GM21390 (cell line): Measurements from ENCODE around the gene MUC2.

Source experiments
- ATAC-seq: cut with Tn5 transposase; IDR thresholded peaks from one replicate; pipeline ENCODE4 v1.9.1; 2021; ENCODE audit not compliant: unreplicated experiment

The MUC2 gene

DNA sequence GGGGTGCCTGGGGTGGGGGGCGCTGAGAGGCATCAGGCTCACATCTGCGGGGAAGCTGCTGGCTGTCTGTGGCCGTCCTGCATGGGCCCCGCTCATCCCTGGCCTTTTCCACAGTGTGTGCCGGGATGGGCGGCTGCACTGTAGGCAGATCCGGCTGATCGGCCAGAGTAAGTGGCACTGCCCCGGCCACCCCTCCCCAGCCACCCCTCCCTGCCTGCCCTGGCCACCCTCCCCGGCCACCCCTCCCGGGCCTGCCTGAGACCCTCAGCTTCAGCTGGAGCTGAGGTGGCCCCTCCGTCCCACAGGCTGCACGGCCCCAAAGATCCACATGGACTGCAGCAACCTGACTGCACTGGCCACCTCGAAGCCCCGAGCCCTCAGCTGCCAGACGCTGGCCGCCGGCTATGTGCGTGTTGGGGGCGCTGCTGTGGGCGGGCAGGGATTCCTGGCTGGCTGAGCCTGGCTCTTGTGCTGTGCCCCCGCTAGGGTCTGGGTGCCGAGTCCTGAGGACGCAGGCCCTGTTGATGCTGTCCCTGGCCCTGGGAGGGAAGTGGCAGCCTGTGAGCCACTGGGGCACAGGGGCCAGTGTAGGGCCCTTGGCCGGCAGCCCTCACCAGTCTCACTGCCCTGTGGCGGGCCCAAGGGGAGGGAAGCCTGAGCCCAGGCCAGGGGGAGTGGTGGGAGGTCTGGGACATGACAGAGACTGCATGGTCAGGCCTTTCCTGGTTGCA is 10.9 kb downstream of the MUC2 start:
- no peak for ATAC-seq

- no peak for ATAC-seq
Observed at GRCh38 chr11:1086171-1087102, 11.8 kb downstream of the MUC2 start.

- ATAC-seq: no peak
Observed at GRCh38 chr11:1087279-1087960, 12.7 kb downstream of the MUC2 start.

- ATAC-seq: no peak
Observed at GRCh38 chr11:1087961-1088926, 13.6 kb downstream of the MUC2 start.

GRCh38 chr11:1088927-1089737 is 14.5 kb downstream of the MUC2 start:
- no peak for ATAC-seq

DNA sequence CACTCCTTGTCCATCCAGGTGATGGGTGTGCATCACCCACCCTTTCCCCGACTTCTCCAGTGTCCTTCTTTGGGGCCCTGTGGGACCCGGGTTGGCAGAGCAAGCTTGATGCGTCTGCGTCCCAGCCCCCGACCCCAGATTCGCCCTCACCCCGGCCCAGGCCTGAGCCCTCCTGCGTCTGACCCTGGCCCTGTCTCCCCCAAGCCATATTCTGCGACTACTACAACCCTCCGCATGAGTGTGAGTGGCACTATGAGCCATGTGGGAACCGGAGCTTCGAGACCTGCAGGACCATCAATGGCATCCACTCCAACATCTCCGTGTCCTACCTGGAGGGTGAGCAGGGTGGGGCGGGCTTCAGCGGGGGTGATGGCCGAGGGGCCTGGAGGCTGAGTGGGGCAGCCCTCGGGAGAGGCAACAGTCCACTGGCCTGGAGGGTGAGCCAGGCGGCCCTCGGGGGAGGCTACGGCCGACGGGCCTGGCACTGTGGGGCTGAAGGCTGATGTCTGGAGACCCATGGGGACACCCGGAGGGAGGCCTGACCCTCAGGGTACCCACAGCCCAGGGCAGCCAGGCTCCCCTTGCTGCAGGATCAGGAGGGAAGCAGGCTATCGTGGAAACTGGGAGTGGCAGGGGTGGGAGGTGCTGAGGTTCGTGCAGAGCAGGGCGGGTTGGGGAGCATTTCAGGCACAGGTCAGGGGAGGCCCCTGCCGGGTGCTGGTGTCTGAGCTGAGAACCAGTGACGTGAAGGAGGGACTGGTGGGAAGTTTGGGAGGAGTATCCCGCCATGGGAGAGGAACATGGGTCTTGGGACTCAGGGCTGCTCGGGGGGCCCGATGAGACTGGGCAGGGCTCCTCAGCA is 15.3 kb downstream of the MUC2 start:
- ATAC-seq: no peak

DNA sequence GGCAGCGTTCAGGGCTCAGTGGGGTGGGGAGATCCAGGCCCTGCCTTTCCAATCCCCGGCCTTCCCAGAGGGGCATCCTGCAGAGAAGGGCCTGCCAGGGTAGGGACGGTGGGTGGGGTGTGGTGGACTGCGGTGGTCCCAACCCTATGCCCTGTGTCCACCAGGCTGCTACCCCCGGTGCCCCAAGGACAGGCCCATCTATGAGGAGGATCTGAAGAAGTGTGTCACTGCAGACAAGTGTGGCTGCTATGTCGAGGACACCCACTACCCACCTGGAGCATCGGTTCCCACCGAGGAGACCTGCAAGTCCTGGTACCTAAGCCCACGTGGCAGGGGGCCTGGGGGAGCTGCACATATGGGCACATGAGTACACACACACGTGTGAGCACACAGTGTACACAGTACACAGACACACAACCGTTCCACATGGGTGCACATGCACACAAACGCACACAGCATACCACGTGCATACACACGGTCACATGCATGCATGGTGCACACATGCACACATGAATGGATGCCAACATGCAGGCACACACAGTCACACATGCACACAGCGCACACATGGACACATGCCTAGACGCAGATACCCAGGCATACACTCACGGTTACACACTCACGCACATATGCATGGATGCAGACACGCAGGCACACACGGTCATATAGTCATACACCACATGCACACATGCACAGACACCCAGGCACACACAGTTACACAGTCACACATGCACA is 16.1 kb downstream of the MUC2 start:
- ATAC-seq: no peak

GRCh38 chr11:1091332-1092083 is 16.8 kb downstream of the MUC2 start:
- ATAC-seq: no peak

DNA sequence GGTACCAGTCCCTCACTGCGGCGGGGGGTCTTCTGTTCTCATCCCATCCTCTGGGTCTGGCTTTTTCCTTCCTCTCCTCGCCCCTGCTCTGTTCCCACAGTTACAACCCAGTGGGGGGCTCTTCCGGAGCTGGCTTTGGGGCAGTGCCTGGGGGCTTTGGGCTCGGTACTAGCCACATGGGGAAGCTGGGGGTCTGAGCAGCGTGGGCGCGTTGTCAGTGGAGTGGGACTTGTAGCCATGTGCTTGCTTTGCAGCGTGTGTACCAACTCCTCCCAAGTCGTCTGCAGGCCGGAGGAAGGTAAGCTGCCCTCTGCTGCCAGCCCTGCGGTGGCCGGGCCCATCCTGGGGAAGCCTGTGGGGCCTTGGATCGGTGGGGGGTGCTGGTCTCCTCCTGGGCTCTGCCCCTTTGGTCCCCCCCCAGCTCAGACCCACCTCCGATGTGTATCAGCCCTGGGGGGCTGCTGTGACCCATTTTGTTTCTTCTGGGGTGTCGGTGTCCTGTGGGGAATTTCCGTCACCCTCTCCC is 17.5 kb downstream of the MUC2 start:
- ATAC-seq: no peak

DNA sequence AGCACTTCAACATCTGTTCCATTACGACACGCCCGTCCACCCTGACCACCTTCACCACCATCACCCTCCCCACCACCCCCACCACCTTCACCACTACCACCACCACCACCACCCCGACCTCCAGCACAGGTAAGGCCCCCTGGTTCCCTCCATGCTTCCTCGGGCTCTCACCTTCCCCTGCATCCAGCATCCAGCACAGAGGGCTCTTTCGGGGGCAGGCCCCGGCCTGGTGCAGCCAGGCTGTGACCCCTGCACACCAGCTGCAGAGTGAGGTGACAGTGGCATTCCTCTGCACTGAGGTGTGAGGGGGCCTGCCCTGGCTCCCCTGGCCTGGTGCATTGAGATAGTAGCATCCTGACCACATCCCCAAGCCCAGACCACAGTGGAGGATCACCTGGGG is 18.2 kb downstream of the MUC2 start:
- ATAC-seq: no peak

GRCh38 chr11:1099519-1100355 is 25.1 kb downstream of the MUC2 start:
- ATAC-seq: no peak

- no peak for ATAC-seq
Observed at GRCh38 chr11:1100417-1101245, 26.0 kb downstream of the MUC2 start.

DNA sequence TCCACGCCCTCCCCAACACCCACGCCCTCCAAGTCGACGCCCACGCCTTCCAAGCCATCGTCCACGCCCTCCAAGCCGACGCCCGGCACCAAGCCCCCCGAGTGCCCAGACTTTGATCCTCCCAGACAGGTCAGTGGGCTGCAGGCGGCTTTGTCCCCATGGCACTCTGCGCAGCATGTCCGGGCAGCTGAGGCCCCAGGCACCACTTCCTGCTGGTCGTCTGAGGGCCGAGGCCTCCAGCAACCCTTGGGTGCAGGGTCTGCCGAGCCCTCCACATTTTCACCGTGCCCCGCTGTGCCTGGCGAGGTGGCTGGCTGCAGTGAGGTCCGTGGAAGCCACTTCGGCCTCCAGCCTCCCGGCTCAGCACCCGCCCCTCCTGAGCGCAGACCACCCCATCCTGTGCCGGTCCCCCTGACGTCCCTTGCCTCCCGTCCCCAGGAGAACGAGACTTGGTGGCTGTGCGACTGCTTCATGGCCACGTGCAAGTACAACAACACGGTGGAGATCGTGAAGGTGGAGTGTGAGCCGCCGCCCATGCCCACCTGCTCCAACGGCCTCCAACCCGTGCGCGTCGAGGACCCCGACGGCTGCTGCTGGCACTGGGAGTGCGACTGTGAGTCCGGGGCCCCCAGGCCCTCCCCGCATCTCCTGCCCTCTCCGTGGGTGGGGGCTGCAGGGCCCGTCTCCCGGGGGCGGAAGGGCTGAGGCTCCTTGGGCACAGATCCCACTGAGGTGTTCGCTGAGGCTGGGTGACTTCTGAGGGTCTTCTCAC is 26.8 kb downstream of the MUC2 start:
- ATAC-seq: no peak

DNA sequence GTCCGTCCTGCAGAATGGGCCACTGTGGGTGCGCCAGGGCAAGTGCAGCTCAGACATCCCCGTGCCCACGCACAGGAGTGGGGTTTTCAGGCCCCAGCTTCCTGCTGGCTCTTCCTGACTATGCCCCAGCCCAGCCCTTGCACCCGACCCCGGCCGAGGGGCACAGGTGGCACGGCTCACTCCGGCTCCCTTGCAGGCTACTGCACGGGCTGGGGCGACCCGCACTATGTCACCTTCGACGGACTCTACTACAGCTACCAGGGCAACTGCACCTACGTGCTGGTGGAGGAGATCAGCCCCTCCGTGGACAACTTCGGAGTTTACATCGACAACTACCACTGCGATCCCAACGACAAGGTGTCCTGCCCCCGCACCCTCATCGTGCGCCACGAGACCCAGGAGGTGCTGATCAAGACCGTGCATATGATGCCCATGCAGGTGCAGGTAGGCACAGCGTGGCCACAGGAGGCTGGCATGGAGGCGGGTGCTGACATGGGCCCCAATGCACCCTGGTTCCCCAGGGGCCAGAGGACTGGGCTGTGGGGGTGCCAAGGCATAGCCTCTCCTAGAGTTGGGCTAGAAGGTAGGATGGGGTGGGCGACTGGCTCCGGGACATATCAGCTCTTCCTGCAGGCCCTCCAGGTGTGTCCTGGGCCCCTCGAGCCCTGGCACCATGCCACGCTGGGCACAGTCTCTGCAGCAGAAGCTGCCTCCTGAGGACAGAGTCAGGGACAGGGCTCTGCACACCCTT is 27.7 kb downstream of the MUC2 start:
- no peak for ATAC-seq
